B cell (primary cell): Measurements from ENCODE around the gene XXYLT1. TPM values are rescaled to one million over a fixed set of nuclear protein-coding genes. Genes with fewer than 3 reads are reported as not detected.

Experiments
- ATAC-seq: fragments of 200-7000 bp; cut with Tn5 transposase; one replicate; pipeline ENCODE4 v1.10.0; 2021; ENCODE audit warnings: low read depth, mild to moderate bottlenecking, moderate number of reproducible peaks, moderate library complexity
- CTCF ChIA-PET: fragments of 350-600 bp; sonication (Branson Sonifier 250); formaldehyde crosslinking; loops from one replicate; lab custom pipeline; 2021; ENCODE audit warnings: antibody characterized with exemption, inconsistent platforms; lab: Charles Lee
- POLR2A ChIA-PET: fragments of 350-600 bp; sonication (Branson Sonifier 250); formaldehyde crosslinking; loops from one replicate; lab custom pipeline; 2021; ENCODE audit warnings: antibody characterized with exemption; lab: Charles Lee
- DNase-seq: peaks from one replicate; pipeline ENCODE4 v3.0.0; 2013
- H2AFZ ChIP-seq: 2 replicates; pipeline ENCODE4 v1.6.1; 2012; ENCODE audit warnings: mild to moderate bottlenecking, low read depth, low read length; ENCODE audit not compliant: insufficient read depth, poor library complexity, severe bottlenecking
- H3K27ac ChIP-seq, 2 donors: 1 replicate in 1 of 2; 2 replicates in 1 of 2; pipeline ENCODE4 v1.5.1; 2012 to 2013; ENCODE audit warnings: low read length in 2 of 2, mild to moderate bottlenecking in 2 of 2, moderate library complexity in 1 of 2
- H3K27me3 ChIP-seq, 4 experiments: fragments of 200-600 bp in 1 of 4; sonication (generic) in 1 of 4; replicated peaks in 1 of 4; 1 replicate in 2 of 4; 2 replicates in 2 of 4; pipeline versions ENCODE4 v1.6.1 to v1.7.0; 2013 to 2016; ENCODE audit warnings: low read length in 3 of 4, mild to moderate bottlenecking in 2 of 4, mixed read lengths in 1 of 4, moderate library complexity in 1 of 4; ENCODE audit not compliant: insufficient read depth in 4 of 4, control insufficient read depth in 3 of 4; ENCODE audit errors: control extremely low read depth in 1 of 4
- H3K36me3 ChIP-seq, 2 experiments: replicated peaks in 1 of 2; 1 replicate in 1 of 2; 2 replicates in 1 of 2; pipeline versions ENCODE4 v1.6.1 to v1.7.1; 2013; ENCODE audit warnings: low read length in 1 of 2; ENCODE audit not compliant: insufficient read depth in 2 of 2, control insufficient read depth in 1 of 2; ENCODE audit errors: control extremely low read depth in 1 of 2, extremely low read depth in 1 of 2
- H3K4me1 ChIP-seq, 2 donors: fragments of 200-600 bp in 1 of 2; sonication (generic) in 1 of 2; 1 replicate in 1 of 2; 2 replicates in 1 of 2; pipeline versions ENCODE4 v1.5.1 to v1.6.1; 2013 to 2017; ENCODE audit warnings: low read length in 2 of 2; ENCODE audit not compliant: control insufficient read depth in 2 of 2, insufficient read depth in 2 of 2
- H3K4me2 ChIP-seq: replicated peaks from 2 replicates; pipeline ENCODE3; 2012; ENCODE audit warnings: mild to moderate bottlenecking, low read depth, low read length; ENCODE audit not compliant: poor library complexity, severe bottlenecking
- H3K4me3 ChIP-seq, 5 experiments: fragments of 200-600 bp in 1 of 5; sonication (generic) in 1 of 5; 1 replicate in 3 of 5; 2 replicates in 2 of 5; pipeline versions ENCODE4 v1.5.1 to v1.7.0; 2011 to 2016; ENCODE audit warnings: low read length in 4 of 5, mild to moderate bottlenecking in 4 of 5, low read depth in 2 of 5, control low read depth in 1 of 5, moderate library complexity in 1 of 5; ENCODE audit not compliant: insufficient read depth in 1 of 5; ENCODE audit errors: control extremely low read depth in 1 of 5, extremely low read depth in 1 of 5
- H3K79me2 ChIP-seq: fragments of 200-600 bp; sonication (generic); one replicate; pipeline ENCODE4 v1.6.0; 2016; ENCODE audit warnings: low read length; ENCODE audit not compliant: control insufficient read depth, insufficient read depth
- H3K9ac ChIP-seq: fragments of 200-600 bp; sonication (generic); 2 replicates; pipeline ENCODE4 v1.6.1; 2017; ENCODE audit warnings: mild to moderate bottlenecking, low read length, moderate library complexity
- H3K9me3 ChIP-seq, 3 donors: one replicate each; pipeline versions ENCODE4 v1.6.1 to v1.7.1; 2013; ENCODE audit warnings: low read length in 2 of 3; ENCODE audit not compliant: control insufficient read depth in 2 of 3, insufficient read depth in 1 of 3; ENCODE audit errors: control extremely low read depth in 1 of 3
- H4K20me1 ChIP-seq: 2 replicates; pipeline ENCODE4 v1.6.0; 2012; ENCODE audit warnings: mild to moderate bottlenecking, low read length; ENCODE audit not compliant: insufficient read depth, control insufficient read depth, poor library complexity, severe bottlenecking
- H3K27ac Mint-ChIP-seq: one replicate; pipeline ENCODE4 v1.8.0; 2021; ENCODE audit warnings: mixed read lengths
- H3K27me3 Mint-ChIP-seq: one replicate; pipeline ENCODE4 v1.8.0; 2021; ENCODE audit warnings: mixed read lengths
- H3K4me1 Mint-ChIP-seq: one replicate; pipeline ENCODE4 v1.8.0; 2021; ENCODE audit warnings: mixed read lengths
- H3K4me3 Mint-ChIP-seq: one replicate; pipeline ENCODE4 v1.8.0; 2021; ENCODE audit warnings: mixed read lengths
- H3K9me3 Mint-ChIP-seq: one replicate; pipeline ENCODE4 v1.8.0; 2022; ENCODE audit warnings: mixed read lengths; ENCODE audit not compliant: insufficient read depth
- CTCF ChIP-seq: fragments of 200-600 bp; IDR thresholded peaks from one replicate; pipeline ENCODE4 v1.8.0; 2022; ENCODE audit warnings: antibody characterized with exemption, mild to moderate bottlenecking
- EZH2 ChIP-seq: IDR thresholded peaks from 2 replicates; pipeline ENCODE4 v1.6.1; 2012; ENCODE audit warnings: borderline replicate concordance, low read depth, mild to moderate bottlenecking, moderate library complexity, low read length; ENCODE audit not compliant: insufficient read depth, poor library complexity, severe bottlenecking
- WGBS: methylation state at CpG from one replicate; pipeline ENCODE4 v1.1.5; 2013; ENCODE audit warnings: missing lambda C conversion rate; ENCODE audit not compliant: insufficient coverage; 5-methylcytosine and 5-hydroxymethylcytosine counted together
- intact Hi-C: fragments of 100-400 bp; cut with micrococcal nuclease; formaldehyde crosslinking; loops from one replicate; pipeline ENCODE4 v1.10.0; 2022
- polyA plus RNA-seq: library from polyadenylated mRNA; depleted of rRNA; stranded (reverse); fragments of >200 nt; gene quantifications from 2 replicates; pipeline ENCODE4 v1.2.3, GENCODE V29; 2012
- total RNA-seq, 2 donors: library from RNA; stranded (reverse); fragments of 120-200 nt in 1 of 2; gene quantifications; 1 replicate in 1 of 2; 2 replicates in 1 of 2; pipeline versions ENCODE4 v1.2.3 to v1.2.4, GENCODE V29; 2013 to 2022

XXYLT1 gene
- total and polyA plus RNA-seq, 2 donors (not counting 1 experiment from before 2014, with no cell fraction given) = 2.6 to 11.2 TPM

GRCh38 chr3:195224156-195224979 lies 46.6 kb downstream of the XXYLT1 start:
- DNase-seq = no peak
- Histone ChIP-seq H3K36me3 (no peaks in the 10 kb centered on the region), H3K9ac (no peak overlapping the region), H4K20me1 (no peaks in the 10 kb centered on the region), H3K27me3 (no peaks in the 10 kb centered on the region), H3K27ac (no peak overlapping the region), H3K4me1 (peaks cover 0 to 11% of the 10 kb centered on the region in 2 donors), H3K9me3 (no peaks in the 10 kb centered on the region), H3K79me2 (no peaks in the 10 kb centered on the region), H3K4me3 (no peak overlapping the region), H3K4me2 (no peak overlapping the region), H2AFZ (no peak overlapping the region)
- no peak overlapping the region for H3K27ac Mint-ChIP-seq
- 95% methylated on average over 7 of the region's 12 CpGs for WGBS
- H3K4me1 Mint-ChIP-seq = peaks cover 19% of the 10 kb centered on the region
- ChIA-PET POLR2A (no interaction called here), CTCF (interaction anchor here (1.5 kb wide), 1 partner anchor 542 kb away, joined by 4 read pairs; no protein-coding TSS in a partner anchor)
- H3K9me3 Mint-ChIP-seq = no peaks in the 10 kb centered on the region
- no peak overlapping the region for H3K4me3 Mint-ChIP-seq
- TF ChIP-seq EZH2 = no peak
- TF ChIP-seq CTCF = no peak
- intact Hi-C loops = no loop called here
- H3K27me3 Mint-ChIP-seq = no peaks in the 10 kb centered on the region
- no peak for ATAC-seq
